Heart right ventricle (tissue), 16 donors: ENCODE results near the gene CDH2. TPM values are rescaled to one million over a fixed set of nuclear protein-coding genes. Genes with fewer than 3 reads are reported as not detected.

Experiments used
- ATAC-seq, 8 donors: fragments of 200-7000 bp; cut with Tn5 transposase; one replicate each; pipeline ENCODE4 v1.9.1; 2020; ENCODE audit warnings: mild to moderate bottlenecking in 8 of 8, moderate library complexity in 8 of 8, moderate number of reproducible peaks in 1 of 8
- DNase-seq, 2 donors: peaks; one replicate each; pipeline ENCODE4 v3.0.0-alpha.2; 2020
- H3K27ac ChIP-seq, 10 donors: fragments of 200-600 bp; sonication (generic) in 2 of 10; one replicate each; pipeline versions ENCODE4 v1.5.0 to v1.8.0; 2020 to 2022; ENCODE audit warnings: mild to moderate bottlenecking in 3 of 10
- H3K27me3 ChIP-seq, 7 donors: fragments of 200-600 bp; one replicate each; pipeline ENCODE4 v1.8.0; 2021 to 2022; ENCODE audit warnings: mild to moderate bottlenecking in 2 of 7
- H3K36me3 ChIP-seq, 9 donors: fragments of 200-600 bp; sonication (generic) in 1 of 9; one replicate each; pipeline versions ENCODE4 v1.5.0 to v1.8.0; 2020 to 2022; ENCODE audit warnings: mild to moderate bottlenecking in 2 of 9
- H3K4me1 ChIP-seq, 9 donors: fragments of 200-600 bp; sonication (generic) in 1 of 9; one replicate each; pipeline versions ENCODE4 v1.5.0 to v1.8.0; 2020 to 2022; ENCODE audit warnings: mild to moderate bottlenecking in 4 of 9
- H3K4me3 ChIP-seq, 10 donors: fragments of 200-600 bp; sonication (generic) in 2 of 10; one replicate each; pipeline versions ENCODE4 v1.5.0 to v1.8.0; 2020 to 2022; ENCODE audit warnings: mild to moderate bottlenecking in 7 of 10, moderate library complexity in 2 of 10
- H3K9me3 ChIP-seq, 11 donors: fragments of 200-600 bp in 10 of 11; sonication (generic) in 2 of 11; one replicate each; pipeline versions ENCODE4 v1.5.0 to v1.8.0; 2013 to 2022; ENCODE audit warnings: mild to moderate bottlenecking in 2 of 11, control low read depth in 1 of 11, moderate library complexity in 1 of 11
- WGBS, 2 donors: extraction: QIAGEN DNeasy Blood & Tissue Kit; methylation state at CpG; one replicate each; pipeline ENCODE4 v1.1.7; 2013; ENCODE audit warnings: inconsistent platforms in 1 of 2; 5-methylcytosine and 5-hydroxymethylcytosine counted together
- intact Hi-C, 10 donors: fragments of 100-400 bp; cut with DNase I; formaldehyde crosslinking; loops; one replicate each; pipeline versions ENCODE4 v1.11.1 to v1.14.2; 2022
- polyA plus RNA-seq, 2 donors: library from polyadenylated mRNA; stranded (reverse); fragments of 200-250 nt; gene quantifications; one replicate each; pipeline ENCODE4 v1.2.3, GENCODE V29; 2013
- total RNA-seq, 10 donors: library from RNA; stranded (reverse); fragmentation: NEBNext Ultra II Directional in 3 of 10; extraction: Animal tissue kit (Norgen Biotek cat#: 25700) in 3 of 10; gene quantifications; one replicate each; pipeline versions ENCODE4 v1.2.1 to v1.2.4, GENCODE V29; 2021 to 2023
- TF ChIP-seq, protein P1 (sequence below), 9 donors: fragments of 200-600 bp; sonication (generic) in 2 of 9; IDR thresholded peaks; one replicate each; pipeline versions ENCODE4 v1.5.0 to v1.8.0; 2021 to 2022; ENCODE audit warnings: antibody characterized with exemption in 9 of 9, mild to moderate bottlenecking in 5 of 9, moderate library complexity in 1 of 9
- donor health status: Arrhythmogenic right ventricular cardiomyopathy.
- donor health status: ischemic (EF 13 %, LVEDD 7.1; RV severe dilation, severe dysfunction).
- donor health status: healthy with polysubstance abuse.
- donor health status: DM: no; HTN: yes; CAD: no.
- donor health status: DM: no; HTN: no; CAD: no.
- donor health status: ischemic (EF 25% LVEDD 6.9; RV normal size, moderate dysfunction).
- donor health status: ischemic (EF 25% LVEDD 5.7; RV mildly dilated, moderate dysfunction).
- donor health status: healthy.
- donor health status: DM: yes; HTN: yes; CAD: no.
- donor health status: Ischemic cardiomyopathy.
- donor health status: ischemic (EF 35%, LVEDD 5.7; RV mildly dilated, moderate dysfunction).
- donor health status: nonischemic (EF 11% LVEDD 7.7; RV severe dilation, severe dysfunction).
- donor health status: DM: yes; HTN: yes; CAD: no.
- donor health status: PGD.
- donor health status: ischemic (EF 29% LVEDD 5.4; RV normal size, mild dysfunction).
- donor health status: nonischemic (EF 23%, LVEDD 6.1; RV moderate dilation, normal function).

The CDH2 gene
- total and polyA plus RNA-seq, 12 donors, result 50.3 to 575 (median 448) TPM

DNA sequence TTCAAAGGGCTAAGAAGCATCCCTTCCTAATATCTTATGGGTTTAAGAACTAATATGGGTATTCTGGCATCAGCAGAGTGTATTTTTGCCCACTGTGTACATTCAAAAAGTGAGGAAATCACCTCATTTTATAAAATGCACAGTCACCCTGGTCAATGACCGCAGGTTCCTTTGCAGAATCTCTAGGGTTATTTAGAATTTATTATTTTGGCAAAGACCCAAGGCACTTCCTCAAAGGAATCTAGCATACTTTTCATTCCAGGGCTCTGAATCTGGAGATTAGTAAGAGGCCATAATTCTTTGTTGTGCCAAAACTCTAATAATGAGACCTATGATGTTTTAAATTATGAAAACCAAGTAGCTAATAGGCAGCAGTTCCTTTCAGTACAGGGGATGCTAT lies 27.2 kb upstream of the CDH2 start:
- intact Hi-C loops, result no loop called here
- 42 to 50% methylated on average over 1 of the region's 1 CpG for WGBS, 2 donors
- Histone ChIP-seq H3K36me3 (no peaks in the 10 kb centered on the region), H3K4me1 (no peaks in the 10 kb centered on the region), H3K27me3 (no peaks in the 10 kb centered on the region), H3K27ac (no peak overlapping the region), H3K4me3 (no peak overlapping the region), H3K9me3 (no peaks in the 10 kb centered on the region)
- no peak for DNase-seq
- no peak for ATAC-seq
- TF ChIP-seq, protein P1, sequence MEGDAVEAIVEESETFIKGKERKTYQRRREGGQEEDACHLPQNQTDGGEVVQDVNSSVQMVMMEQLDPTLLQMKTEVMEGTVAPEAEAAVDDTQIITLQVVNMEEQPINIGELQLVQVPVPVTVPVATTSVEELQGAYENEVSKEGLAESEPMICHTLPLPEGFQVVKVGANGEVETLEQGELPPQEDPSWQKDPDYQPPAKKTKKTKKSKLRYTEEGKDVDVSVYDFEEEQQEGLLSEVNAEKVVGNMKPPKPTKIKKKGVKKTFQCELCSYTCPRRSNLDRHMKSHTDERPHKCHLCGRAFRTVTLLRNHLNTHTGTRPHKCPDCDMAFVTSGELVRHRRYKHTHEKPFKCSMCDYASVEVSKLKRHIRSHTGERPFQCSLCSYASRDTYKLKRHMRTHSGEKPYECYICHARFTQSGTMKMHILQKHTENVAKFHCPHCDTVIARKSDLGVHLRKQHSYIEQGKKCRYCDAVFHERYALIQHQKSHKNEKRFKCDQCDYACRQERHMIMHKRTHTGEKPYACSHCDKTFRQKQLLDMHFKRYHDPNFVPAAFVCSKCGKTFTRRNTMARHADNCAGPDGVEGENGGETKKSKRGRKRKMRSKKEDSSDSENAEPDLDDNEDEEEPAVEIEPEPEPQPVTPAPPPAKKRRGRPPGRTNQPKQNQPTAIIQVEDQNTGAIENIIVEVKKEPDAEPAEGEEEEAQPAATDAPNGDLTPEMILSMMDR (IDR thresholded peaks at IDR 0.05), result no peak

DNA sequence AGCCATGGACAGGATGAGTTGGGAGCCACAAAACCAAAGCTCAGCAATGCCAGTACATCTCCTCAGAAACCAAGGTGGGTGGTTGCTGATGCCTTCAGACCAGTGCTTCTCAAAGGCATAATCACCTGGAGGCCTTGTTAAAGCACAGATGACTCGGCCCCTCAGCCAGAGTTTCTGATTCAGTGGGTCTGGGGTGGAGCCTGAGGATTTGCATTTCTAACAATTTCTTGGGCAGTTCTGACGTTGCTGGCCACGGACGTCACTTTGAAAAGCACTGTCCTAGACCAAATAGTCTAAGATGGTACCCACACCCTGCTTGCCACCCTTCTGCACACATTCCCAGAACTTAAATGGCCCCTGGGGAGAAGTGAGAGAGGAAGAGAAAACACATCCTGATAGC lies 24.1 kb upstream of the CDH2 start:
- H3K27ac ChIP-seq, result no peak overlapping the region
- no peaks in the 10 kb centered on the region for H3K27me3 ChIP-seq
- TF ChIP-seq, protein P1 (IDR thresholded peaks at IDR 0.05), result no peak
- WGBS, 2 donors, result 84 to 90% methylated on average over 4 of the region's 4 CpGs
- intact Hi-C loops, result no loop called here
- DNase-seq (no peak), ATAC-seq (no peak)
- H3K36me3 ChIP-seq, result no peaks in the 10 kb centered on the region
- no peak overlapping the region for H3K4me3 ChIP-seq
- H3K4me1 ChIP-seq, result no peaks in the 10 kb centered on the region
- no peaks in the 10 kb centered on the region for H3K9me3 ChIP-seq

DNA sequence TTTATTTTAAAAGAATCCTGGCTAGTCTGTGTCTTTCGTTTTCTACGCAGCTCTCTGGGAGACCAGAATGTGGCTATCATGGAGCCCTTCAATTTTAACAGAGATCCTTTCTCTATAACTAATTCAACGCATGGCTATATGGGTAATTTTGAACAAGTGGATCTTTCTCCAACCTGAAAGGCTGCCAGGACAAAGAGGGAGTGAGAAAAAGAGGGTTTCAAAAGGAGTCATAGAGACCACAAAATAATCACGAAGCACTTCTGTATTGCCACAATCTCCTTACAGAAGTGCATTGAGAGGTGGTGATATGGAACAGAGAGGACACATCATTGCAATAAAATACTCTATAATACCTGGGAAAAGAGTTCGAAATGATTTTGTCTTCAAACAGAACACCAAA lies 21.7 kb upstream of the CDH2 start:
- Histone ChIP-seq H3K4me3 (no peak overlapping the region), H3K27ac (no peak overlapping the region), H3K9me3 (no peaks in the 10 kb centered on the region), H3K4me1 (no peaks in the 10 kb centered on the region), H3K36me3 (no peaks in the 10 kb centered on the region), H3K27me3 (no peaks in the 10 kb centered on the region)
- DNase-seq (no peak), ATAC-seq (no peak)
- 86 to 89% methylated on average over 5 of the region's 5 CpGs for whole genome bisulfite sequencing, 2 donors
- intact Hi-C loops, result no loop called here
- TF ChIP-seq, protein P1 (IDR thresholded peaks at IDR 0.05), result no peak

DNA sequence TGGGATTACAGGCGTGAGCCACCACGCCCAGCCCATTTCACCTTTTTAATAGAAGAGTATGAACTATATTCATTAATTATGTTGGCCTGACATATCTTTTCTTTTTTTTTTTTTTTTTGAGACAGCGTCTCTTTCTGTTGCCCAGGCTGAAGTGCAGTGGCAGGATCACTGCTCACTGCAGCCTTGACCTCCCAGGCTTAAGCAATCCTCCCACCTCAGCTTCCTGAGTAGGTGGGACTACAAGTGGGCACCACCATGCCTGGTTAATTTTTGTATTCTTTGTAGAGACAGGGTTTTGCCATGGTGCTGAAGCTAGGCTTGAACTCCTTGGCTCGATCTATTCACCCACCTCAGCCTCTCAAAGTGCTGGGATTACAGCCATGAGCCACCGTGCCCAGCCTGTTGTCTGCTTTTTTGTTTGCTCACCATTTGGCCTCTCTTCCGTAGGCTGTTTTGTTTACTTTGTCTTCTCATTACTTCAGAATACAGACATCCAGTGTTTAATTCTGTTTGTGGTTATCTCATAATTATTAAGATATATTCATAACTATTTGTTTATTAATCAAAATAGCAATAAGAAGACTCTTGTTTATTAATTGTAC lies 16.3 kb upstream of the CDH2 start:
- no peak overlapping the region for H3K4me3 ChIP-seq
- intact Hi-C loops, result no loop called here
- no peaks in the 10 kb centered on the region for H3K27me3 ChIP-seq
- TF ChIP-seq, protein P1 (IDR thresholded peaks at IDR 0.05), result no peak
- H3K27ac ChIP-seq, result no peak overlapping the region
- no peaks in the 10 kb centered on the region for H3K4me1 ChIP-seq
- peaks cover 0 to 5% (median 0%) of the 10 kb centered on the region in 11 donors for H3K9me3 ChIP-seq
- DNase-seq, result no peak
- no peaks in the 10 kb centered on the region for H3K36me3 ChIP-seq
- WGBS, 2 donors, result 85 to 93% methylated on average over 6 of the region's 6 CpGs
- no peak for ATAC-seq
